Activated T-helper 1 cell treated with anti-CD3 and anti-CD28 coated beads, Interleukin-12 subunit alpha, Interleukin-12 subunit beta, Interleukin-2, Interleukin-4 antibody, amounts not matched to agents 30 ng/mL and 10 ng/mL and 1 ng/mL, durations not matched to agents 14 hours and 24 hours and 36 hours (primary cell): ENCODE results near the gene HBZ. TPM values are rescaled to one million over a fixed set of nuclear protein-coding genes. Genes with fewer than 3 reads are reported as not detected.

ENCODE experiments used
- DNase-seq: peaks from one replicate; pipeline ENCODE4 v3.0.0; 2021; ENCODE audit warnings: low spot score
- H3K27ac Mint-ChIP-seq: one replicate; pipeline ENCODE4 v1.8.0; 2021; ENCODE audit warnings: mild to moderate bottlenecking, mixed read lengths
- H3K27me3 Mint-ChIP-seq: one replicate; pipeline ENCODE4 v1.8.0; 2022; ENCODE audit warnings: mild to moderate bottlenecking, moderate library complexity, mixed read lengths; ENCODE audit not compliant: insufficient read depth
- H3K36me3 Mint-ChIP-seq: one replicate; pipeline ENCODE4 v1.8.0; 2021; ENCODE audit warnings: low read depth, mixed read lengths
- H3K4me1 Mint-ChIP-seq: one replicate; pipeline ENCODE4 v1.8.0; 2021; ENCODE audit warnings: low read depth, mixed read lengths
- H3K4me3 Mint-ChIP-seq: one replicate; pipeline ENCODE4 v1.8.0; 2021; ENCODE audit warnings: mild to moderate bottlenecking, moderate library complexity, mixed read lengths
- H3K9me3 Mint-ChIP-seq: one replicate; pipeline ENCODE4 v1.8.0; 2021; ENCODE audit warnings: mixed read lengths
- intact Hi-C: fragments of 100-400 bp; cut with micrococcal nuclease; formaldehyde crosslinking; loops from one replicate; pipeline ENCODE4 v1.15.1; 2024
- total RNA-seq: library from RNA; stranded (reverse); gene quantifications from 2 replicates; pipeline ENCODE4 v1.2.3, GENCODE V29; 2022

The HBZ gene
- total RNA-seq, result not detected in 2 replicates

- H3K4me3 Mint-ChIP-seq, result no peak within 1 kb of the TSS
- intact Hi-C loops, result no loop called here
- peaks cover 6% of the 10 kb centered on the region for H3K4me1 Mint-ChIP-seq
- no peaks in the 10 kb centered on the region for H3K9me3 Mint-ChIP-seq
- no peak within 1 kb of the TSS for H3K27ac Mint-ChIP-seq
- H3K27me3 Mint-ChIP-seq, result peaks cover 44% of the 10 kb centered on the region
- DNase-seq, result no peak
- no peaks in the 10 kb centered on the region for H3K36me3 Mint-ChIP-seq
Measured at GRCh38 chr16:152141-153128, at the start of gene HBZ. TSS of gene HBZ (plus strand) at chr16:152644. CDS start at chr16:152910, 266 bp downstream.

GRCh38 chr16:104355-104754, 48.1 kb upstream of the HBZ start:
- intact Hi-C loops, result no loop called here
- Mint-ChIP-seq H3K36me3 (peaks cover 9% of the 10 kb centered on the region), H3K4me3 (no peak overlapping the region), H3K27me3 (no peaks in the 10 kb centered on the region), H3K27ac (no peak overlapping the region), H3K9me3 (no peaks in the 10 kb centered on the region), H3K4me1 (peaks cover 5% of the 10 kb centered on the region)
- no peak for DNase-seq

DNA sequence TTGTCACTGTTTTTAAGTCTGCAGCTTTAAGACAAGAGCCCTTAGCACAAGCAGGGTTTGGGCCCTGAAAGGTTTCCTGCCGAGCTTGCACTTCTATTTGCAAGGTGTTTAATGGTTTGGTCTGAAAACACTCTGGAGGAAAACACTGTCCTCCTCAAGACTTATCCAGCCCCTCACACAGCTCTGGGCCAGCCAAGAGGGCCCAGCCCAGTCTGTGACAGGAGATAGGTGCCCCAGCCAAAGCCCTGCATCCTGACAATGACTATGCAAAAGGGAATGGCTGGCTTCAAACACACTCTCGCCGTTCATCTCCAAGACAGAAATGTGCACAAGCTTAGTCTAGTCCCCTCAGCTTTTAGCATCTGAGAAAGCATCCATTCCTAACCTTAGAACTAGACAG, 47.5 kb upstream of the HBZ start:
- Mint-ChIP-seq H3K4me3 (no peak overlapping the region), H3K36me3 (peaks cover 9% of the 10 kb centered on the region), H3K4me1 (peaks cover 5% of the 10 kb centered on the region), H3K27me3 (no peaks in the 10 kb centered on the region), H3K27ac (no peak overlapping the region), H3K9me3 (no peaks in the 10 kb centered on the region)
- intact Hi-C loops, result no loop called here
- DNase-seq, result no peak

DNA sequence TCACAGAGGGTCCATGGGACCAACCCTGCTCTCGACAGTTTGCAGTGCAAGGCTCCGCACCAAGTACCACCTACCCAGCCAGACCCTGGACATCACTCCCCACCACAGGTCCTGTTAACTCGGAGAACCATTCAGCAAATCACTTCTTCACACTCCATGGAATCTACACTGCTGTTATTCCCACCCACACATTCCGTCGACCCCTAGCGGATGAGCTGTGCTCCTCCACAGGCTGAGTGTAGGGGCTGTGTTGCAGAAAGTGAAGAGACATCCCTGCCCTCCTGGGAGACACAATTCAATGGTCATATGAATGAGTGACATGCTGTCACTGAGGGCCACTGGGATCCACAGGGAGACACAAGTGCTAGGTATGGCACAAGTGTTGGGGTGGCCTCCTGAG, 46.9 kb upstream of the HBZ start:
- Mint-ChIP-seq H3K36me3 (peaks cover 11% of the 10 kb centered on the region), H3K27me3 (no peaks in the 10 kb centered on the region)

GRCh38 chr16:106623-107324, 45.7 kb upstream of the HBZ start:
- peak; percentile 34 for DNase-seq
- Mint-ChIP-seq H3K27ac (no peak overlapping the region), H3K36me3 (peaks cover 15% of the 10 kb centered on the region), H3K4me1 (peaks cover 5% of the 10 kb centered on the region), H3K9me3 (no peaks in the 10 kb centered on the region), H3K4me3 (no peak overlapping the region), H3K27me3 (no peaks in the 10 kb centered on the region)
- intact Hi-C loops, result loop anchor here (1.0 kb wide), 2 partner anchors 75 to 256 kb away; no protein-coding TSS in a partner anchor

More for the DNA sequence above, 46.9 kb upstream of the HBZ start:
- no peaks in the 10 kb centered on the region for H3K9me3 Mint-ChIP-seq
- DNase-seq, result no peak
- no peak overlapping the region for H3K4me3 Mint-ChIP-seq
- intact Hi-C loops, result no loop called here
- H3K4me1 Mint-ChIP-seq, result peaks cover 5% of the 10 kb centered on the region
- H3K27ac Mint-ChIP-seq, result no peak overlapping the region

GRCh38 chr16:112153-112840, 40.1 kb upstream of the HBZ start:
- no peak for DNase-seq
- peaks cover 14% of the 10 kb centered on the region for H3K36me3 Mint-ChIP-seq
- H3K9me3 Mint-ChIP-seq, result no peaks in the 10 kb centered on the region
- peaks cover 12% of the 10 kb centered on the region for H3K4me1 Mint-ChIP-seq
- H3K27ac Mint-ChIP-seq, result no peak overlapping the region
- H3K4me3 Mint-ChIP-seq, result no peak overlapping the region
- intact Hi-C loops, result no loop called here
- H3K27me3 Mint-ChIP-seq, result no peaks in the 10 kb centered on the region

DNA sequence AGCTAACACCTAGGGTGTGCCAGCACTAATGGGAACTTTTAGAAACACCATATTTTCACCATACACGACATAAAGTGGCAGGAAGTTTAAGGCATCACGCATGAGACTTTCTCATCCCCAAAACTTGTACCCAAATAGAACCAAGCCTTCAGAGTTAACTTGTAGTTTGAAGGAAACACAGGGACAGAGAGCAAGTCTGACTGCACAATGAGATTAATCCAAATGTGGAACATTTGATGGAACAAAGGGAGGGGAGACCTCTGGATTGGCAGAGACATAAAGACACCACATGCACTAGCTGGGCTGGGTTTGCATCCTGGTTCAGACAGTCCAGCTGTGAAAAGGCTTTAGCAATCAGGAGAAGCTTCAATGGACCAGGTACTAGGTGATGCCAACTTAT, 38.1 kb upstream of the HBZ start:
- no peak for DNase-seq
- Mint-ChIP-seq H3K36me3 (peaks cover 11% of the 10 kb centered on the region), H3K27me3 (no peaks in the 10 kb centered on the region), H3K27ac (no peak overlapping the region), H3K9me3 (no peaks in the 10 kb centered on the region), H3K4me3 (no peak overlapping the region), H3K4me1 (peaks cover 12% of the 10 kb centered on the region)
- intact Hi-C loops, result no loop called here

- no peak for DNase-seq
- intact Hi-C loops, result no loop called here
Measured at GRCh38 chr16:116015-116414, 36.4 kb upstream of the HBZ start.

DNA sequence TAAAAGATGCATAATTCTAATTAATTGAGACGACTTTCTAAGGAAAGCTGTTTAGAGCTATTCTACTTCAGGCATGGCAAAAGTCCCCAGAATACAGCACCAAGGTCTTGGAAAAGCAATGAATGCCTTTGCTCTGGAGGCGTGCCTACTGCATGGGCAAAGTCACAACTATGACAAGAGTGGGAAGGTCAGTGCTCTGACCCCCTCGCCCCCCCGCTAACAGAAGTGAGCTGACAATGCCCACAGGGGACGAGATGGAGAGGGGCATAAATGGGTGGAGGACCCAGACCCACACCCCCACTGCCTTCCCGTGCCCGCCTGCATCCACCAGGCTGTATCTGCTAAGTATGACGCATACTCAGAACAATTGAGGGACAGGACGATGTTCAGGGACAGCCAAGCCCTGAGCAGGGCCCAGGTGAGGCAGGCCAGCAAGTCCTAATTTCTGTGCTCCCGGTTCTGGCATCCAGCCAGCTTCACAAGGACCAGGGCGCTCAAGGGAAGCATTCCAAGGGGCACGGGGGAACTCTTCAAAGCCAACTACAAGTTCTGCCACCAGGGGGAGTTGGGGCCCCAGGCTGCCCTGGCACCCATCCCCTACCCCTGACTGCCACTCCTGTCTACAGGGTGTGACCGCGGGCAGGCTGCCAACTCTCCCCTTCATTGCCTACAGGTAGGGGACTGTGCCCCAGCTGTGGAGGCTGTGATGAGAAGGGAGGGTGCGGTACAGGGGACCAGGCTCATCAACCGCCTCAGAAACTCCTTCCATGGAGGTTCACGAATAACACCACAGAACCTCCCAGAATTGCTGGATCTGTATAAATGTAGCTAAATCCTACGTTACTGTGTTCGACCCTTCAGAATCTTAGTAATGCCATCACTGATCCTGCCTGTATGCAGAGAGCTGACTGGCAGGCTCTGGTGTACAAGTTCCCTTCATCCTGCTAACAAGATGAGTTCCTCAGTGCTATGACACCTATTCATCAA, 34.8 kb upstream of the HBZ start:
- H3K9me3 Mint-ChIP-seq, result no peaks in the 10 kb centered on the region
- H3K4me1 Mint-ChIP-seq, result peaks cover 12% of the 10 kb centered on the region
- H3K36me3 Mint-ChIP-seq, result peaks cover 5% of the 10 kb centered on the region
- intact Hi-C loops, result loop anchor here (1.0 kb wide), 2 partner anchors 64 to 245 kb away; no protein-coding TSS in a partner anchor
- DNase-seq, result peak; percentile 42
- no peaks in the 10 kb centered on the region for H3K27me3 Mint-ChIP-seq
- H3K4me3 Mint-ChIP-seq, result no peak overlapping the region
- H3K27ac Mint-ChIP-seq, result no peak overlapping the region

More at GRCh38 chr16:116015-116414, 36.4 kb upstream of the HBZ start:
- Mint-ChIP-seq H3K27me3 (no peaks in the 10 kb centered on the region), H3K27ac (no peak overlapping the region), H3K4me3 (no peak overlapping the region), H3K4me1 (peaks cover 12% of the 10 kb centered on the region), H3K9me3 (no peaks in the 10 kb centered on the region), H3K36me3 (peaks cover 9% of the 10 kb centered on the region)

DNA sequence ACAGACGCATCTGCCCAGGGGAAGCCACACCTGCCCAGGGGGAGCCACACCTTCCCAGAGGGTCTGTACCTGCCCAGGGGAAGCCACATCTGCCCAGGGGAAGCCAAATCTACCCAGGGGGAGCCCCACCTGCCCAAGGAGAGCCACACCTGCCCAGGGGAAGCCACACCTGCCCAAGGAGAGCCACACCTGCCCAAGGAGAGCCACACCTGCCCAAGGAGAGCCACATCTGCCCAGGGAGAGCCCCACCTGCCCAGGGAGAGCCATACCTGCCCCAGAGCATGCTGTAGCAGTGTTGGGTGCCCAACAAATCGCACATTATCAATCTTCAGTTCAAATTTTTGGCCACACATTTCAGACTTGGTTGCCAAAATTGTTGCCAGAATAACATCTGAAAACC, 33.6 kb upstream of the HBZ start:
- H3K9me3 Mint-ChIP-seq, result no peaks in the 10 kb centered on the region
- no peak overlapping the region for H3K4me3 Mint-ChIP-seq
- peaks cover 1% of the 10 kb centered on the region for H3K4me1 Mint-ChIP-seq
- H3K27ac Mint-ChIP-seq, result no peak overlapping the region
- H3K36me3 Mint-ChIP-seq, result peaks cover 5% of the 10 kb centered on the region
- intact Hi-C loops, result loop anchor here (1.0 kb wide), 1 partner anchor 62 kb away; no protein-coding TSS in a partner anchor
- H3K27me3 Mint-ChIP-seq, result no peaks in the 10 kb centered on the region
- DNase-seq, result no peak

DNA sequence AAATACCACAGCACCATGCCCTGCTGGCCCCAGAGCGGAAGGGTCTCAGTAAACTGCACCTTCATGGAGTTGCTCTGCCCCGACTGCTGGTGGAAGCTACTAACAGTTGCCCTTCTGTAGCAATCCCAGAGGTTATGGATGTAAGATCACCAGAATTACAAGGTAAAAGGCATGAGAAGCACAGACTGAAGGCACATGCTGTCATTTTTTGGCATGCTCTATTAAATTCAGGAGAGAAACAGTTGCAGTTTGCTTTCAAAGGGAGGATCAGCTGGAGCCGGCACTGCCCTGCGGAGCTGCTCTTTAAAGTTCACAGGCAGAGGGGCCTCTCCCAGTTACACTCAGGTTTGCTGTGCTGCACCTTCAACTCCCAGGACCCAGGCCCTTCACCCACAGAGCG, 33.1 kb upstream of the HBZ start:
- Mint-ChIP-seq H3K27ac (no peak overlapping the region), H3K4me3 (no peak overlapping the region), H3K36me3 (peaks cover 5% of the 10 kb centered on the region), H3K27me3 (no peaks in the 10 kb centered on the region), H3K9me3 (no peaks in the 10 kb centered on the region), H3K4me1 (no peaks in the 10 kb centered on the region)
- DNase-seq, result no peak
- intact Hi-C loops, result no loop called here
